Esophagus muscularis mucosa (tissue), 4 donors: ENCODE data around the gene CNIH2. TPM values are rescaled to one million over a fixed set of nuclear protein-coding genes. Genes with fewer than 3 reads are reported as not detected.

ENCODE experiments used
- DNase-seq: peaks from one replicate; pipeline ENCODE4 v3.0.0-alpha.2; 2017; ENCODE audit errors: extremely low spot score
- H3K27ac ChIP-seq, 4 donors: fragments of 200-600 bp; sonication (generic); replicated peaks in 1 of 4; 1 replicate in 3 of 4; 2 replicates in 1 of 4; pipeline ENCODE4 v1.5.1; 2016 to 2019; ENCODE audit warnings: mild to moderate bottlenecking in 1 of 4
- H3K27me3 ChIP-seq, 4 donors: fragments of 200-600 bp; sonication (generic); one replicate each; pipeline versions ENCODE4 v1.5.1 to v1.6.0; 2016 to 2019
- H3K36me3 ChIP-seq, 4 donors: fragments of 200-600 bp; sonication (generic); one replicate each; pipeline ENCODE4 v1.5.1; 2016 to 2019
- H3K4me1 ChIP-seq, 4 donors: fragments of 200-600 bp; sonication (generic); one replicate each; pipeline ENCODE4 v1.5.1; 2016 to 2019
- H3K4me3 ChIP-seq, 4 donors: fragments of 200-600 bp; sonication (generic); 1 replicate in 2 of 4; 2 replicates in 2 of 4; pipeline ENCODE4 v1.5.1; 2016 to 2019; ENCODE audit warnings: mild to moderate bottlenecking in 4 of 4, moderate library complexity in 1 of 4
- H3K9me3 ChIP-seq, 4 donors: fragments of 200-600 bp; sonication (generic); 1 replicate in 3 of 4; 2 replicates in 1 of 4; pipeline ENCODE4 v1.5.1; 2016 to 2019
- EP300 ChIP-seq: sonication (generic); formaldehyde crosslinking; IDR thresholded peaks from one replicate; pipeline ENCODE4 v1.6.1; 2017; ENCODE audit warnings: antibody characterized with exemption
- POLR2A ChIP-seq: fragments of 450-650 bp; IDR thresholded peaks from one replicate; pipeline ENCODE4 v1.6.1; 2017; ENCODE audit warnings: antibody characterized with exemption, moderate library complexity, mild to moderate bottlenecking, low read depth
- POLR2AphosphoS5 ChIP-seq, 2 donors: sonication (generic); formaldehyde crosslinking; IDR thresholded peaks; one replicate each; pipeline ENCODE4 v1.6.1; 2017; ENCODE audit warnings: antibody characterized with exemption in 2 of 2
- WGBS: methylation state at CpG from one replicate; pipeline ENCODE4 v1.1.5; 2018; 5-methylcytosine and 5-hydroxymethylcytosine counted together
- intact Hi-C: fragments of 100-400 bp; cut with DNase I; formaldehyde crosslinking; loops from one replicate; pipeline ENCODE4 v1.15.1; 2023
- total RNA-seq, 4 donors: library from RNA; depleted of rRNA; stranded (reverse); fragments of >200 nt; gene quantifications; one replicate each; pipeline versions ENCODE4 v1.1.0 to v1.2.1, GENCODE V29; 2016
- TF ChIP-seq, protein P1 (sequence below), 3 experiments: fragments of 200-600 bp in 2 of 3; fragments of 450-650 bp in 1 of 3; sonication (generic) in 2 of 3; IDR thresholded peaks; one replicate each; pipeline ENCODE4 v1.5.1; 2017 to 2019; ENCODE audit warnings: antibody characterized with exemption in 3 of 3, mild to moderate bottlenecking in 2 of 3, moderate library complexity in 1 of 3

CNIH2 gene
- total RNA-seq, 4 donors from 2014 or later: 0.40 TPM; not detected in 3

DNA sequence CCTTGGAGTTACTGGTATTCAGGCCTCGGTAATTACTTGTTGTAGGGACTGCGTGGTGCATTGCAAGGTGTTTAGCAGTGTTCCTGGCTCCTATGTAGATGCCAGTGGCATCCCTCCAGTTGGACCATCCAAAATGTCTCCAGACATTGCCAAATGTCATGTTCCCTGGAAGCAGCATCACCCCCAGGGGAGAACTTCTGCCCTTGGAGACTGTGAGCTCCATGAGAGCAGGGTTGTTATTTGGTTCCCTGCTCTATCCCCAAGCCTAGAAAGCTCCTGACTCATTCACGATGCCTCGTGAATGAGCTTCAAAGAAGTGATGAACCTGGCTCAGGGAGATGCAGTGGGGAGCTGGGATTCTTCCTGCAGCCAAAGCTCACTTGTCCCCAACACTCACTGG, 43.6 kb downstream of the CNIH2 start:
- peak overlapping the region in 2 of 4 donors; percentile 7 to 65 for H3K27ac ChIP-seq
- TF ChIP-seq POLR2AphosphoS5 (IDR thresholded peaks at IDR 0.05): peak in 1 of 2 donors; percentile 15
- TF ChIP-seq, protein P1, sequence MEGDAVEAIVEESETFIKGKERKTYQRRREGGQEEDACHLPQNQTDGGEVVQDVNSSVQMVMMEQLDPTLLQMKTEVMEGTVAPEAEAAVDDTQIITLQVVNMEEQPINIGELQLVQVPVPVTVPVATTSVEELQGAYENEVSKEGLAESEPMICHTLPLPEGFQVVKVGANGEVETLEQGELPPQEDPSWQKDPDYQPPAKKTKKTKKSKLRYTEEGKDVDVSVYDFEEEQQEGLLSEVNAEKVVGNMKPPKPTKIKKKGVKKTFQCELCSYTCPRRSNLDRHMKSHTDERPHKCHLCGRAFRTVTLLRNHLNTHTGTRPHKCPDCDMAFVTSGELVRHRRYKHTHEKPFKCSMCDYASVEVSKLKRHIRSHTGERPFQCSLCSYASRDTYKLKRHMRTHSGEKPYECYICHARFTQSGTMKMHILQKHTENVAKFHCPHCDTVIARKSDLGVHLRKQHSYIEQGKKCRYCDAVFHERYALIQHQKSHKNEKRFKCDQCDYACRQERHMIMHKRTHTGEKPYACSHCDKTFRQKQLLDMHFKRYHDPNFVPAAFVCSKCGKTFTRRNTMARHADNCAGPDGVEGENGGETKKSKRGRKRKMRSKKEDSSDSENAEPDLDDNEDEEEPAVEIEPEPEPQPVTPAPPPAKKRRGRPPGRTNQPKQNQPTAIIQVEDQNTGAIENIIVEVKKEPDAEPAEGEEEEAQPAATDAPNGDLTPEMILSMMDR (IDR thresholded peaks at IDR 0.05): no peak
- H3K27me3 ChIP-seq: peaks cover 0 to 4% (median 0%) of the 10 kb centered on the region in 4 donors
- H3K4me1 ChIP-seq: peaks cover 28 to 52% (median 46%) of the 10 kb centered on the region in 4 donors
- H3K4me3 ChIP-seq: no peak overlapping the region
- WGBS: 85% methylated on average over 2 of the region's 4 CpGs
- no peak for DNase-seq
- H3K9me3 ChIP-seq: no peaks in the 10 kb centered on the region
- no peaks in the 10 kb centered on the region for H3K36me3 ChIP-seq
- intact Hi-C loops: no loop called here

DNA sequence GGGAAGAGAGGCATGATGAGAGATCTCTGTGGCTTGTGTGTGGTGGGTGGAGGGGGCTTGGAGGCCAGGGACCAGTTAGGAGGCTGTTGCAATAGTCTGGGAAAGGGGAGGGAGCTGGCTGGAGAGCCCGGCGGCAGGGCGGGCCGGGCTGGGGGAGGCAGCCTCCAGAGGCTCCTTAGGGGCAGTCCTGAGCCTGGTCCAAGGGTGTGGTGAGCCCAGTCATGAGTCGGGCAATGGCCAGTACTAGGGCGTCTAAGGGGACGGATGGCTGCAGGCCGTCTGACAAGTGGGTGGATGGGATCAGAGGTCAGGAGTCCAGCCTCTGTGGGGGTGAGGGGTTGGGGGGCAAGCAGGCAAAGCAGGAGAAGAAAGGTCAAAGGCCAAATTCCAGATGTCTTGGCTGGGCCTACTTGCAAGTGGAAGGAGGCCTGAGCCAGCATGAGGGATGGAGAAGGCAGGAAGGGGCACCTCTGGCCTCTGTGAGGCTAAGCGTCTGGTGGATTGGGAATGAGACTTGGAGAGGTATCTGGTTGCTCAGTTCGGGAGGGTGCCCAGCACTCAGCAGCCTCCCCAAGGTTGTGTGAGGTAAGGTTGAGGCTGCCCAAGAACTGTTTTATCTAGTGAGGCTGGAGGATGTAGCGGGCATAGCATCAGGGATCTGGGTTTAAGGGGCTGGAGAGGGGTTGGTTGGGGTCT, 44.9 kb downstream of the CNIH2 start:
- intact Hi-C loops: no loop called here
- Histone ChIP-seq H3K9me3 (no peaks in the 10 kb centered on the region), H3K36me3 (no peaks in the 10 kb centered on the region), H3K4me1 (peaks cover 29 to 51% (median 45%) of the 10 kb centered on the region in 4 donors), H3K27me3 (no peaks in the 10 kb centered on the region), H3K4me3 (no peak overlapping the region), H3K27ac (peak overlapping the region in 2 of 4 donors; percentile 7 to 65)
- no peak for DNase-seq
- WGBS: 54% methylated on average over 11 of the region's 11 CpGs
- TF ChIP-seq EP300: no peak
- peak; percentile 4 to 15 for TF ChIP-seq POLR2AphosphoS5 (IDR thresholded peaks at IDR 0.05)
- TF ChIP-seq, protein P1 (IDR thresholded peaks at IDR 0.05): no peak
- TF ChIP-seq POLR2A: no peak

DNA sequence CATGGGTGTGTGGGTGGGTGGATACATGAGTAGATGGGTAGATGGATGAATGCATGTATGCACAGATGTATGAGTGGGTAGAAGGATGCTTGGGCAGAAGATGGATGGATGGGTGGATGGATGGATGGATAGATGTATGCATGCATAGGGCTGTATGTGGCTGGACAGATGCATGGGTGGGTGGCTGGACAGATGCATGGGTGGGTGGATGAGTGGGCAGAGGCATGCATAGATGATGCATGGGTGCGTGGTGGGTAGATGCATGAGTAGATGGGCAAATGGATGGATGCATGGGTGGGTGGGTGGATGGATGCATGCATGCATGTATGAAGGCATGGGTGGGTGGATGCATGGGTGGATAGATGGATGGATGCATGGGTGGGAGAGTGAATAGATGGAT, 45.7 kb downstream of the CNIH2 start:
- intact Hi-C loops: no loop called here
- no peaks in the 10 kb centered on the region for H3K9me3 ChIP-seq
- no peaks in the 10 kb centered on the region for H3K27me3 ChIP-seq
- peaks cover 31 to 51% (median 45%) of the 10 kb centered on the region in 4 donors for H3K4me1 ChIP-seq
- DNase-seq: no peak
- no peaks in the 10 kb centered on the region for H3K36me3 ChIP-seq
- 97% methylated on average over 1 of the region's 1 CpG for WGBS
- H3K27ac ChIP-seq: no peak overlapping the region
- TF ChIP-seq POLR2AphosphoS5 (IDR thresholded peaks at IDR 0.05): no peak
- no peak for TF ChIP-seq POLR2A
- TF ChIP-seq EP300: no peak
- TF ChIP-seq, protein P1 (IDR thresholded peaks at IDR 0.05): no peak
- no peak overlapping the region for H3K4me3 ChIP-seq

GRCh38 chr11:66324664-66325063, 46.7 kb downstream of the CNIH2 start:
- intact Hi-C loops: no loop called here

More at GRCh38 chr11:66324664-66325063, 46.7 kb downstream of the CNIH2 start:
- WGBS: 67% methylated on average over 9 of the region's 10 CpGs
- Histone ChIP-seq H3K9me3 (no peaks in the 10 kb centered on the region), H3K36me3 (no peaks in the 10 kb centered on the region), H3K4me1 (peaks cover 34 to 45% (median 45%) of the 10 kb centered on the region in 4 donors), H3K27me3 (no peaks in the 10 kb centered on the region), H3K4me3 (no peak overlapping the region), H3K27ac (no peak overlapping the region)
- TF ChIP-seq, protein P1 (IDR thresholded peaks at IDR 0.05): no peak
- TF ChIP-seq POLR2A: no peak
- TF ChIP-seq EP300: no peak
- TF ChIP-seq POLR2AphosphoS5 (IDR thresholded peaks at IDR 0.05): no peak
- DNase-seq: no peak
